ENCODE measurements around the gene EEFSEC.

The EEFSEC gene

GRCh38 chr3:128415200-128415772 lies 262.0 kb downstream of the EEFSEC start:
- DNase-seq, result peak; percentile 25 to 40

- no peak for DNase-seq
These were observed 262.7 kb downstream of the EEFSEC start for GRCh38 chr3:128415773-128416577.

GRCh38 chr3:128416578-128417211 lies 263.4 kb downstream of the EEFSEC start:
- peak; percentile 67 to 70 for DNase-seq

GRCh38 chr3:128418900-128419299 lies 265.6 kb downstream of the EEFSEC start:
- DNase-seq, result no peak

GRCh38 chr3:128419311-128419710 lies 266.0 kb downstream of the EEFSEC start:
- no peak for DNase-seq

- no peak for DNase-seq
These were observed 267.0 kb downstream of the EEFSEC start for GRCh38 chr3:128420289-128420688.

- no peak for DNase-seq
These were observed 267.6 kb downstream of the EEFSEC start for GRCh38 chr3:128420720-128421438.

GRCh38 chr3:128421439-128421836 lies 268.2 kb downstream of the EEFSEC start:
- DNase-seq, result no peak

- DNase-seq, result no peak
These were observed 268.7 kb downstream of the EEFSEC start for GRCh38 chr3:128421966-128422365.

- DNase-seq, result no peak
These were observed 269.7 kb downstream of the EEFSEC start for GRCh38 chr3:128422762-128423524.

GRCh38 chr3:128423525-128424147 lies 270.4 kb downstream of the EEFSEC start:
- DNase-seq, result no peak

- no peak for DNase-seq
These were observed 271.3 kb downstream of the EEFSEC start for GRCh38 chr3:128424508-128425069.

- DNase-seq, result no peak
These were observed 272.0 kb downstream of the EEFSEC start for GRCh38 chr3:128425142-128425845.

GRCh38 chr3:128425846-128426127 lies 272.5 kb downstream of the EEFSEC start:
- DNase-seq, result no peak

- peak; percentile 14 to 40 for DNase-seq
These were observed 273.0 kb downstream of the EEFSEC start for GRCh38 chr3:128426128-128426921.

- DNase-seq, result no peak
These were observed 274.0 kb downstream of the EEFSEC start for GRCh38 chr3:128427175-128427857.

- no peak for DNase-seq
These were observed 274.9 kb downstream of the EEFSEC start for GRCh38 chr3:128427872-128428822.

GRCh38 chr3:128429275-128429674 lies 276.0 kb downstream of the EEFSEC start:
- DNase-seq, result no peak

Data from inflammatory macrophage (primary cell).